ENCODE measurements around the gene LPCAT3.

Gene LPCAT3

DNA sequence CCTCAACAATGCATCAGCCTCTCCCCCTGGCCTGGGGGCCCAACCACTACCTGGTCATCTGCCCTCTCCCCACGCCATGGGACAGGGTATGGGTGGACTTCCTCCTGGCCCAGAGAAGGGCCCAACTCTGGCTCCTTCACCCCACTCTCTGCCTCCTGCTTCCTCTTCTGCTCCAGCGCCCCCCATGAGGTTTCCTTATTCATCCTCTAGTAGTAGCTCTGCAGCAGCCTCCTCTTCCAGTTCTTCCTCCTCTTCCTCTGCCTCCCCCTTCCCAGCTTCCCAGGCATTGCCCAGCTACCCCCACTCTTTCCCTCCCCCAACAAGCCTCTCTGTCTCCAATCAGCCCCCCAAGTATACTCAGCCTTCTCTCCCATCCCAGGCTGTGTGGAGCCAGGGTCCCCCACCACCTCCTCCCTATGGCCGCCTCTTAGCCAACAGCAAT, 82.1 kb downstream of the LPCAT3 start:
- TF ChIP-seq, protein P1, sequence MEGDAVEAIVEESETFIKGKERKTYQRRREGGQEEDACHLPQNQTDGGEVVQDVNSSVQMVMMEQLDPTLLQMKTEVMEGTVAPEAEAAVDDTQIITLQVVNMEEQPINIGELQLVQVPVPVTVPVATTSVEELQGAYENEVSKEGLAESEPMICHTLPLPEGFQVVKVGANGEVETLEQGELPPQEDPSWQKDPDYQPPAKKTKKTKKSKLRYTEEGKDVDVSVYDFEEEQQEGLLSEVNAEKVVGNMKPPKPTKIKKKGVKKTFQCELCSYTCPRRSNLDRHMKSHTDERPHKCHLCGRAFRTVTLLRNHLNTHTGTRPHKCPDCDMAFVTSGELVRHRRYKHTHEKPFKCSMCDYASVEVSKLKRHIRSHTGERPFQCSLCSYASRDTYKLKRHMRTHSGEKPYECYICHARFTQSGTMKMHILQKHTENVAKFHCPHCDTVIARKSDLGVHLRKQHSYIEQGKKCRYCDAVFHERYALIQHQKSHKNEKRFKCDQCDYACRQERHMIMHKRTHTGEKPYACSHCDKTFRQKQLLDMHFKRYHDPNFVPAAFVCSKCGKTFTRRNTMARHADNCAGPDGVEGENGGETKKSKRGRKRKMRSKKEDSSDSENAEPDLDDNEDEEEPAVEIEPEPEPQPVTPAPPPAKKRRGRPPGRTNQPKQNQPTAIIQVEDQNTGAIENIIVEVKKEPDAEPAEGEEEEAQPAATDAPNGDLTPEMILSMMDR (IDR thresholded peaks at IDR 0.05; ENCODE audit: insufficient read depth, low read length, poor library complexity, severe bottlenecking), result no peak
- no peaks in the 10 kb centered on the region for H3K27me3 ChIP-seq (replicated peaks; ENCODE audit: control insufficient read depth, insufficient read depth, low read length)
- no peak for DNase-seq (ENCODE audit: extremely low read depth, insufficient read length)
- peaks cover 14% of the 10 kb centered on the region for H3K36me3 ChIP-seq (ENCODE audit: control insufficient read depth, insufficient read depth, low read length)
- H3K4me3 ChIP-seq (replicated peaks; ENCODE audit: low read depth, low read length), result peak overlapping the region; percentile 90

DNA sequence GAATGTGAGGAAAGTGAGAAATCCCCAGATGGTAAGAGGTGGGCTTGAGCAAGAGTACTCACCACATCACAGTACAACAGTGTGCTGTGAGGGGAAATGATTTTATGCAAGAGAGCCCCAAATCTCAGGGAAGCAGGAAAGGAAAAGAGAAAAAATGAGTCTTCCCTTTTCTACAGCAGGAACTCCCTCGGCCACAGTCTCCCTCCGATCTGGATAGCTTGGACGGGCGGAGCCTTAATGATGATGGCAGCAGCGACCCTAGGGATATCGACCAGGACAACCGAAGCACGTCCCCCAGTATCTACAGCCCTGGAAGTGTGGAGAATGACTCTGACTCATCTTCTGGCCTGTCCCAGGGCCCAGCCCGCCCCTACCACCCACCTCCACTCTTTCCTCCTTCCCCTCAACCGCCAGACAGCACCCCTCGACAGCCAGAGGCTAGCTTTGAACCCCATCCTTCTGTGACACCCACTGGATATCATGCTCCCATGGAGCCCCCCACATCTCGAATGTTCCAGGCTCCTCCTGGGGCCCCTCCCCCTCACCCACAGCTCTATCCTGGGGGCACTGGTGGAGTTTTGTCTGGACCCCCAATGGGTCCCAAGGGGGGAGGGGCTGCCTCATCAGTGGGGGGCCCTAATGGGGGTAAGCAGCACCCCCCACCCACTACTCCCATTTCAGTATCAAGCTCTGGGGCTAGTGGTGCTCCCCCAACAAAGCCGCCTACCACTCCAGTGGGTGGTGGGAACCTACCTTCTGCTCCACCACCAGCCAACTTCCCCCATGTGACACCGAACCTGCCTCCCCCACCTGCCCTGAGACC, 82.7 kb downstream of the LPCAT3 start:
- no peaks in the 10 kb centered on the region for H3K27me3 ChIP-seq (replicated peaks; ENCODE audit: control insufficient read depth, insufficient read depth, low read length)
- TF ChIP-seq, protein P1 (IDR thresholded peaks at IDR 0.05; ENCODE audit: insufficient read depth, low read length, poor library complexity, severe bottlenecking), result no peak
- no peak for DNase-seq (ENCODE audit: extremely low read depth, insufficient read length)
- H3K4me3 ChIP-seq (replicated peaks; ENCODE audit: low read depth, low read length), result peak overlapping the region; percentile 5
- peaks cover 14% of the 10 kb centered on the region for H3K36me3 ChIP-seq (ENCODE audit: control insufficient read depth, insufficient read depth, low read length)

DNA sequence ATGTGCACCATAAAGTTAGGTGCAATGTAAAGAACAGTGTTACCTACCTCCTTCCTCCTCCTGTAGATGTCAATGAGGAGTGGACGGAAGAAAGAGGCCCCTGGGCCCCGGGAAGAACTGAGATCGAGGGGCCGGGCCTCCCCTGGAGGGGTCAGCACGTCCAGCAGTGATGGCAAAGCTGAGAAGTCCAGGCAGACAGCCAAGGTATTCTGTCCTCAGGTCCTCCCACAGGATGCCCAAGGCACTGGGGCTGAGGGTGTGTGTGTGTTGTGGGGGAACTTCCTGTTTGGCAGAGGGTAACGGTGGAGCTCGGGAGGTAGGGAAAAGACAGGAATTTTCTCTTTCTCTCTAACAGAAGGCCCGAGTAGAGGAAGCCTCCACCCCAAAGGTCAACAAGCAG, 84.2 kb downstream of the LPCAT3 start:
- no peak overlapping the region for H3K4me3 ChIP-seq (replicated peaks; ENCODE audit: low read depth, low read length)
- peaks cover 14% of the 10 kb centered on the region for H3K36me3 ChIP-seq (ENCODE audit: control insufficient read depth, insufficient read depth, low read length)
- TF ChIP-seq, protein P1 (IDR thresholded peaks at IDR 0.05; ENCODE audit: insufficient read depth, low read length, poor library complexity, severe bottlenecking), result no peak
- no peak for DNase-seq (ENCODE audit: extremely low read depth, insufficient read length)
- H3K27me3 ChIP-seq (replicated peaks; ENCODE audit: control insufficient read depth, insufficient read depth, low read length), result no peaks in the 10 kb centered on the region

GRCh38 chr12:6932766-6933165, 85.5 kb downstream of the LPCAT3 start:
- TF ChIP-seq, protein P1 (IDR thresholded peaks at IDR 0.05; ENCODE audit: insufficient read depth, low read length, poor library complexity, severe bottlenecking), result no peak
- no peak for DNase-seq (ENCODE audit: extremely low read depth, insufficient read length)
- H3K27me3 ChIP-seq (replicated peaks; ENCODE audit: control insufficient read depth, insufficient read depth, low read length), result no peaks in the 10 kb centered on the region
- peaks cover 14% of the 10 kb centered on the region for H3K36me3 ChIP-seq (ENCODE audit: control insufficient read depth, insufficient read depth, low read length)
- H3K4me3 ChIP-seq (replicated peaks; ENCODE audit: low read depth, low read length), result no peak overlapping the region

DNA sequence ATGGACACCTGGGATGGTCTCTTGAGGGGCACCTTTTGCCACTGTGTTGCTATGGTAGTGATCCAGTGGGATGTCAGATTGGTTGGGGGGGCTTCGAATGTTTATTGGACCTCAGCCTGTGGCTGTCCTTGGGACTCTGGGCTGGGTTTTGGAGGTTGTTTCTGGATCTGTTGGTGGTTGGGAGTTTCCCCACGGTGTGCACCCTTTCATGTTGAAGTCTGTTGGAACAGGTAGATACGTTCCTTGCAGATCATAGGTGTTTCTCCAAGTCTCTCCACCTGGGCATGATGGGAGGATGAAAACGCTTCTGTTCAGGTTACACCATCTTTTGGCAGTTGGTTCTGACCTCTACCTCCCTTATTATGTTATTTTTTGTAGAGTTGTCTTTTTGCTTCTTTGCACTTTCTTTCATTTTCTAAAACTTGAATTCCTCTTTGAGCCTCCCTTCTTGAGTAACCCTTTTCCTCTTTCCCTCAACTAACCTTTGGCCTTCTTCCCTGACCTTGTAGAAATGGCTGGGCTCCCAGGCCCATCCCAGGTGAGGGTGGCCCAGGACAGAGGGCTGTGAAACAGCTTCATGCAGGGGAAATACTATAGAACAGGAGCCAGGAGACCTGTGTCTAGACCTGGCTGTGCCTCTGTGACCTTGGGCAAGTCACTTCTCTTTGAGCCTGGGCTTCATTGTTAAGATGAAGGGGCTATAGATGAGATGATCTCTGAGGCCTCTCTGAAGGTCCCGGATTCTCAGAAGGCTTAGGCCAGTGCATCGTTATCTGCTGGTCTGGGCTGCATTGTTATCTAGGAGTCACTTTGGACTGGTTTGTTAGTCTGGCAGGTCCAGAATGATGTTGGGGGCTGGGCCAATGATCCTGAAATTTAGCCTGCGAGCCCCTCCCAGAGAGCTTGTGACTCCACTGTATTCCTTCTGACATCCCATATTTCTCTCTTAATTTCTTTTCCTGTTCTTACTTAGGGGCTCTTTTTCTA, 88.5 kb downstream of the LPCAT3 start:
- TF ChIP-seq, protein P1 (IDR thresholded peaks at IDR 0.05; ENCODE audit: insufficient read depth, low read length, poor library complexity, severe bottlenecking), result no peak
- Histone ChIP-seq H3K36me3 (ENCODE audit: control insufficient read depth, insufficient read depth, low read length) (peaks cover 5% of the 10 kb centered on the region), H3K4me3 (replicated peaks; ENCODE audit: low read depth, low read length) (peak overlapping the region; percentile 89; the same call in 1 of the 2 replicates), H3K27me3 (replicated peaks; ENCODE audit: control insufficient read depth, insufficient read depth, low read length) (no peaks in the 10 kb centered on the region)
- DNase-seq (ENCODE audit: extremely low read depth, insufficient read length), result no peak
